Osteocyte (in vitro differentiated cells): ENCODE results near the gene RSPH1. TPM values are rescaled to one million over a fixed set of nuclear protein-coding genes. Genes with fewer than 3 reads are reported as not detected.

Experiments used
- DNase-seq: peaks from one replicate; pipeline ENCODE4 v3.0.0; 2021; ENCODE audit warnings: mixed read lengths; ENCODE audit not compliant: unreplicated experiment; ENCODE audit errors: extremely low spot score
- H3K27ac Mint-ChIP-seq: one replicate; pipeline ENCODE4 v1.8.0; 2021; ENCODE audit warnings: mild to moderate bottlenecking, mixed read lengths; ENCODE audit not compliant: unreplicated experiment
- H3K27me3 Mint-ChIP-seq: one replicate; pipeline ENCODE4 v1.8.0; 2021; ENCODE audit warnings: mixed read lengths; ENCODE audit not compliant: unreplicated experiment
- H3K36me3 Mint-ChIP-seq: one replicate; pipeline ENCODE4 v1.8.0; 2021; ENCODE audit warnings: mixed read lengths; ENCODE audit not compliant: unreplicated experiment
- H3K4me1 Mint-ChIP-seq: one replicate; pipeline ENCODE4 v1.8.0; 2021; ENCODE audit warnings: mixed read lengths; ENCODE audit not compliant: unreplicated experiment
- H3K4me3 Mint-ChIP-seq: one replicate; pipeline ENCODE4 v1.8.0; 2021; ENCODE audit warnings: mild to moderate bottlenecking, moderate library complexity, mixed read lengths; ENCODE audit not compliant: unreplicated experiment
- H3K9me3 Mint-ChIP-seq: one replicate; pipeline ENCODE4 v1.8.0; 2021; ENCODE audit warnings: mixed read lengths; ENCODE audit not compliant: unreplicated experiment
- CTCF ChIP-seq: fragments of 200-600 bp; sonication (generic); IDR thresholded peaks from 2 replicates; pipeline ENCODE4 v1.5.0; 2021; ENCODE audit warnings: antibody characterized with exemption, mild to moderate bottlenecking, moderate library complexity
- total RNA-seq: library from RNA; stranded (reverse); gene quantifications from 2 replicates; pipeline ENCODE4 v1.2.1, GENCODE V29; 2021

RSPH1 gene
- total RNA-seq, 1 donor from 2014 or later = 0.19 TPM

DNA sequence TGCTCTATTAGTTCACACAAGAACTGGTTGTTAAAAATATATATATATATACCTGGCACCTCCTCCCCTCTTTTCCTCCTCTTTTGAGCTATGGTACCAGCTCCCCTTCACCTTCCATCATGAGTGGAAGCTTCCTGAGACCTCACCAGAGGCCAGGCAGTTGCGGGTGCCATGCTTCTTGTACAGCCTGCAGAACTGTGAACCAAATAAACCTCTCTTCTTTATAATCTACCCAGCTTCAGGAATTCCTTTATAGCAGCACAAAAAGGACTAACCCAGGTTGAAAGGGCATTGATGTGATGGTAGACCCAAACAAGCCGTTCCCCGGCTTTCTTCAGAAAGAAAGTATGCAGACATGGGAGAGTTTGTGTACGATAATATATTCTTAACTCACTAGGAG, 14.9 kb downstream of the RSPH1 start:
- Mint-ChIP-seq H3K27me3 (peaks cover 36% of the 10 kb centered on the region), H3K36me3 (no peaks in the 10 kb centered on the region), H3K27ac (no peak overlapping the region), H3K9me3 (no peaks in the 10 kb centered on the region), H3K4me1 (no peaks in the 10 kb centered on the region), H3K4me3 (no peak overlapping the region)
- DNase-seq = no peak
- TF ChIP-seq CTCF = no peak

DNA sequence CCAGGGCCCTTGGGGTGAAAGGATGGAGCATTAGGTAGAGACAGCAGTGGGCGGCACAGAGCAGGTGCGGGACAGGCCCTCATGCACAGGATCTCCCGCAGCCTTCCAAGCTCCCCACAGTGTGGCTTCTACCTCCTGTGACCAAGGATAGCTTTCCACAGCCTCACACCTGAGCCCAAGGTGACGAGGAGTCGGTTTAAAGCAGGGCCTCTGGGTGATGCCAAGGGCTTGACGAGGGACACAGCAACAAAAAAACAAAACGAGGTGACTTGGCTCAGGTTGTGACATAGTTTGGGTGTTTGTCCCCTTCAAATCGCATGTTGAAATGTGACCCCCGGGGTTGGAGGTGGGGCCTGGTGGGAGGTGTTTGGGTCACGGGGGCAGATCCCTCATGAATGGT, 15.3 kb downstream of the RSPH1 start:
- Mint-ChIP-seq H3K4me1 (no peaks in the 10 kb centered on the region), H3K27ac (no peak overlapping the region), H3K36me3 (no peaks in the 10 kb centered on the region), H3K27me3 (peaks cover 32% of the 10 kb centered on the region), H3K4me3 (no peak overlapping the region), H3K9me3 (no peaks in the 10 kb centered on the region)
- TF ChIP-seq CTCF = no peak
- DNase-seq = peak; percentile 73

GRCh38 chr21:42479582-42479981, 16.4 kb downstream of the RSPH1 start:
- DNase-seq = peak; percentile 51
- TF ChIP-seq CTCF = no peak
- Mint-ChIP-seq H3K9me3 (no peaks in the 10 kb centered on the region), H3K36me3 (no peaks in the 10 kb centered on the region), H3K27me3 (peaks cover 27% of the 10 kb centered on the region), H3K27ac (no peak overlapping the region), H3K4me1 (peaks cover 3% of the 10 kb centered on the region), H3K4me3 (no peak overlapping the region)

DNA sequence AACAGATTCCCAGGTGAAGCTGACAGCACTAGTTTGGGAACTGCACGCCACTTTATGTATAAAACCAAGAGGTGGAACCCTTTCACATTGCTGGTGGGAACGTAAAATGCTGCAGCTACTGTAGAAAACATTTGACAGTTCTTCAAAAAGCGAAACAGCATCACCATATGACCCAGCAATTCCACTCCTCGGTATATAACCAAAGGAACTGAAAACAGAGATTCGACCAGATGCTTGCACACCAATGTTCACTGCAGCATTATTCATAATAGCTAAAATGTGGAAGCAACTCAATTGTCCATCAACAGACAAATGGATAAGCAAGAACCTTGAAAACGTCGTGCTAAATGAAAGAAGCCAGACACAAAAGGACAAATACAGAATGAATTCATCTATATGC, 17.5 kb downstream of the RSPH1 start:
- peaks cover 14% of the 10 kb centered on the region for H3K4me1 Mint-ChIP-seq
- no peaks in the 10 kb centered on the region for H3K9me3 Mint-ChIP-seq
- H3K27ac Mint-ChIP-seq = no peak overlapping the region
- DNase-seq = no peak
- H3K36me3 Mint-ChIP-seq = no peaks in the 10 kb centered on the region
- H3K4me3 Mint-ChIP-seq = no peak overlapping the region
- no peak for TF ChIP-seq CTCF
- peaks cover 20% of the 10 kb centered on the region for H3K27me3 Mint-ChIP-seq

DNA sequence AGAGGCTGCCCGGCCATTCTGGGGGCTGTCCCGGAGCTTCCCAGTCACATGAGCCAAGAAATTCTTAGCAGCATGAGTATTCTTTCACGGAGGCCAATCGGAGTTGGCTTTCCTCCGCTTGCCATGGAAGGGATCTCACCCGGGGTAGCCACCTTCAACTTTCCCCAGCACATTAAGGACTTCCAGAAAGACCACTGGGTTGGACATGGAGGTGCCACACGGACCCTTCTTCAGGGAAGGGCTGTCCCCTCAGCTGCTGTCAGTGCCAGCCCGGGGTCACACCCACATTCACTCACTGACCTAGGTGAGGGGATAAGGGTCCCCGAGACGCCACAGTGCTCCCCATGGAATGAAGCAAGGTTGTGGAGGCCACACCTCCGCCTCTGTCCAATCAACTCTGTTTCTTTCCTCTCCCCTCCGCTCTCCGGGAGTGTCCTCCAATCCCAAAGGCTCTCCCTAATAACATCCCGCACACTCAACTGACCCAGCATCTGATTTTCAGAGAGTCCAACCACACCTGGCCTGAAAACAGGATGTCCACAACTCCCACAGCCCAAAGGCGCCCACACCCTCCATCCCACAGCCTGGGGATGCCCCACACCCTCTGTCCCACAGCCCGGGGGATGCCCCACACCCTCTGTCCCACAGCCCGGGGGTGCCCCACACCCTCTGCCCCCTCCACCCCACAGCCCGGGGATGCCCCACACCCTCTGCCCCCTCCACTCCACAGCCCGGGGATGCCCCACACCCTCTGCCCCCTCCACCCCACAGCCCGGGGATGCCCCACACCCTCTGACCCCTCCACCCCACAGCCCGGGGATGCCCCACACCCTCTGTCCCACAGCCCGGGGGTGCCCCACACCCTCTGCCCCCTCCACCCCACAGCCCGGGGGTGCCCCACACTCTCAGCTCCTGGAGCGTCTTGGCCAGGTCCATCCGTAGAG, 19.4 kb downstream of the RSPH1 start:
- TF ChIP-seq CTCF = no peak
- H3K27me3 Mint-ChIP-seq = peaks cover 14% of the 10 kb centered on the region
- H3K36me3 Mint-ChIP-seq = no peaks in the 10 kb centered on the region
- H3K4me3 Mint-ChIP-seq = no peak overlapping the region
- peak; percentile 73 for DNase-seq
- no peaks in the 10 kb centered on the region for H3K9me3 Mint-ChIP-seq
- H3K4me1 Mint-ChIP-seq = peaks cover 14% of the 10 kb centered on the region
- H3K27ac Mint-ChIP-seq = no peak overlapping the region
